ENCODE results near the gene PCNP. TPM values are rescaled to one million over a fixed set of nuclear protein-coding genes. Genes with fewer than 3 reads are reported as not detected.
"Not testable (repeated sequence)": the region's sequence is repeated elsewhere in the genome, so short reads cannot be mapped to it uniquely, and the experiment has no call there.

Gene PCNP
- total RNA-seq, 1 experiment from 2014 or later = 165 TPM

- no peak overlapping the region for H3K4me3 ChIP-seq (ENCODE audit: low read depth in 2 of 2, low read length in 2 of 2)
- ChIA-PET CTCF (no interaction called here), POLR2A (no interaction called here)
- intact Hi-C loops (cut with micrococcal nuclease; ENCODE audit: unreplicated experiment) (no loop called here), in situ Hi-C loops (cut with HindIII; ENCODE audit: low pct_unique_long_range_greater_than_20kb, low sequenced_read_pairs) (no loop called here)
- no TSS peak for BruUV-seq (replicated peaks)
- no peak for DNase-seq (ENCODE audit: low read depth, low spot score)
- ATAC-seq = no peak
- H3K4me1 ChIP-seq (ENCODE audit: control insufficient read depth, insufficient read depth, low read length) = 0 out of 2 replicates have a peak, but pooled peaks cover 2% of the 10 kb centered on the region
- H3K36me3 ChIP-seq (ENCODE audit: control insufficient read depth, insufficient read depth, low read length) = no peaks in the 10 kb centered on the region
- TF ChIP-seq REST (IDR thresholded peaks at IDR 0.05; ENCODE audit: insufficient read depth in 1 of 2, low read depth in 2 of 2, low read length in 1 of 2) (no peak), SIN3A (IDR thresholded peaks at IDR 0.05; ENCODE audit: borderline replicate concordance, insufficient read depth, low read depth, low read length) (no peak), POLR2AphosphoS5 (IDR thresholded peaks at IDR 0.05; ENCODE audit: low read depth, low read length) (no peak), CTCF (IDR thresholded peaks at IDR 0.05) (no peak), TCF7L2 (IDR thresholded peaks at IDR 0.05; ENCODE audit: low read depth, low read length) (no peak)
- H3K27me3 ChIP-seq (ENCODE audit: control insufficient read depth, insufficient read depth, low read length) = no peaks in the 10 kb centered on the region
- H3K9me3 ChIP-seq (ENCODE audit: control insufficient read depth, insufficient read depth, low read depth, low read length) = no peaks in the 10 kb centered on the region
- no peak overlapping the region for H3K27ac ChIP-seq (ENCODE audit: low read length)
Observed at GRCh38 chr3:101640256-101640655, 66.3 kb downstream of the PCNP start.

GRCh38 chr3:101641397-101642115 is 67.6 kb downstream of the PCNP start:
- POLR2A ChIA-PET; H3K27ac ChIP-seq (ENCODE audit: low read length); ATAC-seq; H3K36me3 ChIP-seq (ENCODE audit: control insufficient read depth, insufficient read depth, low read length); CTCF ChIA-PET; H3K4me3 ChIP-seq (ENCODE audit: low read depth in 2 of 2, low read length in 2 of 2); BruUV-seq (replicated peaks); H3K9me3 ChIP-seq (ENCODE audit: control insufficient read depth, insufficient read depth, low read depth, low read length); H3K27me3 ChIP-seq (ENCODE audit: control insufficient read depth, insufficient read depth, low read length); H3K4me1 ChIP-seq (ENCODE audit: control insufficient read depth, insufficient read depth, low read length); in situ Hi-C loops (cut with HindIII; ENCODE audit: low pct_unique_long_range_greater_than_20kb, low sequenced_read_pairs); DNase-seq (ENCODE audit: low read depth, low spot score); intact Hi-C loops (cut with micrococcal nuclease; ENCODE audit: unreplicated experiment): not testable (repeated sequence)

GRCh38 chr3:101642441-101642840 is 68.5 kb downstream of the PCNP start:
- ATAC-seq (no peak), DNase-seq (ENCODE audit: low read depth, low spot score) (no peak)
- intact Hi-C loops (cut with micrococcal nuclease; ENCODE audit: unreplicated experiment) = no loop called here
- POLR2A ChIA-PET = interaction anchor here (0.6 to 0.7 kb wide), 2 partner anchors 10 to 126 kb away, joined by 5 to 7 read pairs; no protein-coding TSS in a partner anchor
- Histone ChIP-seq H3K4me1 (ENCODE audit: control insufficient read depth, insufficient read depth, low read length) (no peaks in the 10 kb centered on the region), H3K27ac (ENCODE audit: low read length) (no peak overlapping the region), H3K27me3 (ENCODE audit: control insufficient read depth, insufficient read depth, low read length) (no peaks in the 10 kb centered on the region), H3K36me3 (ENCODE audit: control insufficient read depth, insufficient read depth, low read length) (no peaks in the 10 kb centered on the region), H3K4me3 (ENCODE audit: low read depth in 2 of 2, low read length in 2 of 2) (no peak overlapping the region), H3K9me3 (ENCODE audit: control insufficient read depth, insufficient read depth, low read depth, low read length) (no peaks in the 10 kb centered on the region)
- BruUV-seq (replicated peaks) = no TSS peak
- in situ Hi-C loops (cut with HindIII; ENCODE audit: low pct_unique_long_range_greater_than_20kb, low sequenced_read_pairs) = no loop called here
- no peak for TF ChIP-seq POLR2AphosphoS5 (IDR thresholded peaks at IDR 0.05; ENCODE audit: low read depth, low read length)
- TF ChIP-seq CTCF (IDR thresholded peaks at IDR 0.05) = no peak
- no peak for TF ChIP-seq REST (IDR thresholded peaks at IDR 0.05; ENCODE audit: insufficient read depth in 1 of 2, low read depth in 2 of 2, low read length in 1 of 2)
- CTCF ChIA-PET = no interaction called here
